Activated CD8-positive, alpha-beta memory T cell treated with anti-CD3 and anti-CD28 coated beads for 1 hour (primary cell): ENCODE results near the gene GNG14.
"Not testable (repeated sequence)": the region's sequence is repeated elsewhere in the genome, so short reads cannot be mapped to it uniquely, and the experiment has no call there.

ENCODE experiments used
- DNase-seq, 2 donors: peaks; one replicate each; pipeline ENCODE4 v3.0.0-alpha.2; 2020; ENCODE audit warnings: low read depth in 1 of 2; ENCODE audit errors: extremely low read depth in 1 of 2

The GNG14 gene

DNA sequence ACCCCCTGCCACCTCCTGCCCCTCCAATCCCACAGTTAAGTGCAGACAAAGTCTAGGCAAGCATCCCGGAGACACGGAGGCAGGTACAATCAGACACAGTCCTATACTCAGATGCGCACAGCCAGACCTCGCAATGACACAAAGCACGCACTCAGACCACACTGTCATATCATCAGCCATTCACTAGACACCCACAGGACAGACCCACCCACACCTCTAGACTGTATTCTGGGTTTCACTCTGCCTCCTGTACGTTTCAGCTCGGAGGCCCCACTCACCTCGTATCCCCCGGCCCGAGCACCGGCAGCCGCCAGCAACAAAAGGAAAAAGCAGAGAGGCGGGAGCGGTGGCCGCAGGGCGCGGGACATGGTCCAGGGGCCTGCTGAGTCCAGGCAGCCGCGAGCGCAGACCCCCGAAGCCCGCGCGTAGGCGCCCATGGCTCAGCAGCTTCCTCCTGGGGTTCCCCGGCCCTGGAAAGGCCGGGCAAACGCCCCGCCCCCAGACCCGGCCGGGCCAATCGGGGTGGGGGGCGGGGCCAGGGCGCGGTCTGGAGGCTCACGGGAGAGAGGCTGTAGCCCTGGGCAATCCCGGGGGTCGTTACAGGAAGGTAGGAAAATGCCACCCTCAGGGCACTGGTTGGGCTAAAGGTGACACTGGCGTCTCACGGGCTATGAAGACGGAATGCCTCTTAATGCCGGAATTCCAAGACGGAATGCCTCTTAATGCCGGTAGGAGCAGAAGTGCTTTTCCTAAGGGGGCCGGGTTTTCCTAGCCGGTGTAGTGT lies 21.3 kb upstream of the GNG14 start, which contains the start of the genes MAN2B1 and WDR83:
Gene MAN2B1, minus strand, starts transcription at position 478 of the 784 bp plus-strand sequence. Its CDS starts 41 bp downstream, at position 437.
Gene WDR83, plus strand, starts transcription at position 543 of the 784 bp plus-strand sequence. CDS start 2,984 bp downstream, outside the sequence.
- peak in 1 of 2 donors; percentile 69 for DNase-seq

DNA sequence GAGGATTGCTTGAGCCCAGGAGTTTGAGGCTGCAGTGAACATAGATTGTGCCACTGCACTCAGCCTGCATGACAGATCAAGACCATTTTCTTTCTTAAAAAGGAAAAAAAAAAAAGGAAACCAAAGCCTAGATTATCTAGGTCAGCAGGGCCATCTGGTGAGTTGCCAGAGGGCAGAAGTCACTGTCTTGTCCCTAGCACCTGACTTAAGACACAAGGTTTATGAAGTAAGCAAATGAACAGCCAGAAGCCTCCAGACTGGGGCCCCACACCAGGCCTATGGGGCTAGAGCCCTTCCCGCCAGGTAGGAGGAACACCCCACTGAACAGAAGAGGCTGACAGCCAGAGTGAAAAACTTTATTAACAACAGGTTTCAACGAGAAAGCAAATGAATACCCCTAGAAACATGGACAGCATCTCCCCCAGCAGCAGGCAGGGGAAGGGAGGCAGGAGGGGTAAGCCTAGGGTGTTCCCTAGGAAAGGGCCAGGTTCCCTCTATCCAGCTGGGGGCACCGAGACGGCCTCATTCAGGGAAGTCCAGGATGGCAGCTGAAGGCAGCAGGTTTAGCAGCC lies 20.0 kb upstream of the GNG14 start:
- no peak for DNase-seq

DNA sequence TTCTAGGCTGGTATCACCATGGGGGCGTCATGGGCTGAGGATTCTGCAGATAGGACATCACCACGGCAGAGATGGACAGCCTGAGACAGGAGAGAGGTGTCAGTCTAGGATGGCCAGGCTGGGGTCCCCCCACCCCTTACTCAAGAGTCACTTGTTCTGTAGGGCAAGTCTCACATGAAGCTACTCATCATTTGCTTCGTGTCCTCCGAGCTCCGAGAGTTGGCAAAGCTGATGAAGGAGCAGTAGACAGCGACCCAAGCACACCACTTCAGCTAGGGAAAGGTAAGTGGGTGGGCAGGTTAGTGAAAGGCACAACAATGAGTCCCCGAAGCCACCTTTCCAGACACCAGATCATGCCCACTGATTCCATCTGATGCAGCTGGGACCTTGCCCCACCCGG lies 19.5 kb upstream of the GNG14 start:
- DNase-seq = no peak

- peak; percentile 40 to 44 for DNase-seq
Measured at GRCh38 chr19:12668932-12669269, 18.9 kb upstream of the GNG14 start.

- DNase-seq = peak; percentile 44 to 60
Measured at GRCh38 chr19:12669270-12670158, 18.3 kb upstream of the GNG14 start.

DNA sequence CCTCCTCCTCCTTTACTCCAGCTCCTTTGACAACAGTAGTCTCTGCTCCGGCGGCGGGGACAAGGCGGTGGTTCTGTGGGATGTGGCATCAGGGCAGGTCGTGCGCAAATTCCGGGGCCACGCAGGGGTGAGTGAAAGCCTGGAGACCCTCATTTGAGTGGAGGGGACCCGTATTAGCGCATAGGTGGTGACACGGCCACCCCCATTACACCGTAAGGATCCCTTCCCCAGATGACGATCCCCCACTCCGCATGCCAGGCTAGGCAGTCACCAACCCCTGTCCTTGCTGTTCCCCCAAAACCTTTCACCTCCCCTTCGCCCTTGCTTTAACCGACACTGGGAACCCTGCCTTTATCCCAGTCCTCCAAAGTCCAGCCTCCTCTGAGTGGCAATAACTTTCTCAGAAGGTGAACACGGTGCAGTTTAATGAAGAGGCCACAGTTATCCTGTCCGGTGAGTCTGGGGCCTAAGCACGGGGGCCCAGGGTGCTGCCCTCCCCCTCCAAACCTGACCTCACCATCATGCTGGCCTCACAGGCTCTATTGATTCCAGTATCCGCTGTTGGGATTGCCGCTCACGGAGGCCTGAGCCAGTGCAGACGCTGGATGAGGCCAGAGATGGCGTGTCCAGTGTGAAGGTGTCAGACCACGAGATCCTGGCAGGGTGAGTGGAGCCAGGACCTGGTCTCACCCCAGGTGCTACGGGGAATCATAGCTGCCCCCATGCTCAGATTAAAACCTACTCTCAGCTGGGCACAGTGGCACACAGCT lies 17.5 kb upstream of the GNG14 start:
- DNase-seq = no peak

DNA sequence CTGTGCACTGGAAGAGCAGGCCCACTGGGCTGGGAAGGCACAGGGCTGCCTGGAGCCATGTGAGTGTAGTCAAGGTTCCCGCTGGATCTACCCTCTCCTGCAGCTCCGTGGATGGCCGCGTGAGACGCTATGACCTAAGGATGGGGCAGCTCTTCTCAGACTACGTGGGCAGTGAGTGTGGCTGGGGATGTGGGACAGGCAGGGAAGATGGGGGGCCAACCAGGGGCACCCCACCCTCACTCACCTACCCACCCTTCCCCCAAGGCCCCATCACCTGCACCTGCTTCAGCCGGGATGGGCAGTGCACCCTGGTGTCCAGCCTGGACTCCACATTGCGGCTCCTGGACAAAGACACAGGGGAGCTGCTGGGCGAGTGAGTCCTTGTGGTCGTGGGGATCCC lies 15.1 kb upstream of the GNG14 start:
- no peak for DNase-seq

- no peak for DNase-seq
Measured at GRCh38 chr19:12675399-12675798, 12.4 kb upstream of the GNG14 start.

GRCh38 chr19:12675940-12676339 lies 11.9 kb upstream of the GNG14 start:
- no peak for DNase-seq

DNA sequence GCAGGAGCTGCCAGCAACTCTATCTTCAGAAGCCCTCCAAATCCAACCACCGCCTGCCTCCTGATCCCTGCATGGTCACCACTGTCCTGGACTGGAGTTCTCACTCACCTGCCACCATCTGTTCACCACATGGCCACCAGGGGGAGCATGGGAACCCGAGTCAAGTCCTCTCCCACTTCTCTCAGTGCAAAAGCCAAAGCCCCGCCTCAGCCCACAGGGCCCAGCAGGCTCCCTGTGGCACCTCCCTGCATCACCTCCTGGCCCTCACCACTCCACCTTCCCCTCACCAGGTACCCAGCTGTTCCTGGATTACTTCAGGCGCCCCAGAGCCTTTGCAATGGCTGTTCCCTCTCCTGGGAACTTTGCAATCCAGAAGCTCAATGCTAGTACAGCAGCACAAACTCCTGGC lies 11.4 kb upstream of the GNG14 start:
- peak; percentile 58 to 80 for DNase-seq

DNA sequence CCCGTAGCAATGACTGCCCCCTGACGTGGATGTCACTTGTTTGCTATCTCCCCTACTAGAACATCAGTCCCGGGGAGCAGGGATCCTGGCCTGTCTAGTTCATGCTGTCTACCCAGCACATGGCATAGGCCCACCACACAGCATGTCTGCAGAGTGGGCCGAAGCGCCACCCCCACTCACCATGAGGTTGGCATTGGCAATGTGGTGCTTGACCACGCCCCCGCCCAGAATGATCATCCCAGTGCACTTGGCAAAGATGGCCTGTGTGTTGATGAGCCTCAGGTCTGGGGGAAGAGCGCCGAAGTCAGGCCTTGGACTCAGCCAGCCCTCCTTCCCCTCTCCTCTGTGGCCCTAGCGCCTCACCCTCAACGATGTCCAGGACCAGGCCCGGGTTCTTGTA lies 10.9 kb upstream of the GNG14 start:
- DNase-seq = no peak

DNA sequence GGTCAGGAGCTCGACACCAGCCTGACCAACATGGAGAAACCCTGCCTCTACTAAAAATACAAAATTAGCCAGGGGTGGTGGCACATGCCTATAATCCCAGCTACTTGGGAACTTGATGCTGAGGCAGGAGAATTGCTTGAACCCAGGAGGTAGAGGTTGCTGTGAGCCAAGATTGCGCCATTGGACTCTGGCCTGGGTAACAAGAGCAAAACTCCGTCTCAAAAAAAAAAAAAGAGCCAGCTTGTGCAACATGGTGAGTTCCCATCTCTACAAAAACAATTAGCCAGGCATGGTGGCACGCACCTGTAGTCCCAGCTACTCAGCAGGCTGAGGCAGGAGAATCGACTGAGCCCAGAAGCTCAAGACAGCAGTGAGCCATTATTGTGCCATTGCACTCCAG lies 9.8 kb upstream of the GNG14 start:
- DNase-seq = not testable (repeated sequence)

- DNase-seq = no peak
Measured at GRCh38 chr19:12680034-12680433, 7.8 kb upstream of the GNG14 start.

- DNase-seq = peak; percentile 72 to 86
Measured at GRCh38 chr19:12681074-12681987, 6.5 kb upstream of the GNG14 start, which contains the start of gene DHPS. Gene DHPS (minus strand): TSS chr19:12681880. CDS start chr19:12681766, 114 bp downstream.

- DNase-seq = no peak
Measured at GRCh38 chr19:12685831-12686230, 2.0 kb upstream of the GNG14 start.

- DNase-seq = no peak
Measured at GRCh38 chr19:12689012-12689411, 1.2 kb downstream of the GNG14 start.

GRCh38 chr19:12689581-12690216 lies 1.9 kb downstream of the GNG14 start:
- no peak for DNase-seq

GRCh38 chr19:12692960-12693359 lies 5.2 kb downstream of the GNG14 start:
- DNase-seq = no peak

DNA sequence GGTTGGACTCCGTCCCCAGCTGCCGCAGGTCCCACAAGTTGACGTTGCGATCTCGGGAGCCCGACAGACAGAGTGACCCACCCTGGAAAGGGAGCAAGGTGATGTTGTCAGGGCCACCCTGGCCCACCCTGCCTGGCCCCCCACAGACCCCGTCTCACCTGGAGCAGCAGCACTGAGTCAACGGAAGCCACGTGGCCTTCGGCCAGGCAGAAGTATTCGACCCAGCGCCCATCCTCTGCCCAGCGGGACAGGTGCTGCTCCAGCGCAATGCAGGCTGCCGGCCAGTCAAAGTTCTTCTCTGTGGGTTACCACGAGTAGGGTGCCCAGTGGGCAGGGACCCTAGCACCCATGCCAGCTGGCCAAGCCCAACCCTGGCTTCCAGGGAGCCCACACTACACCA lies 6.8 kb downstream of the GNG14 start:
- no peak for DNase-seq
